HCT116 (cell line): ENCODE results near the gene PODNL1. TPM values are rescaled to one million over a fixed set of nuclear protein-coding genes. Genes with fewer than 3 reads are reported as not detected.

Experiments
- ATAC-seq: fragments of 200-7000 bp; cut with Tn5 transposase; 2 replicates; pipeline ENCODE4 v1.9.1; 2020; ENCODE audit warnings: mild to moderate bottlenecking, moderate library complexity
- BruUV-seq: library from RNA; stranded (reverse); fragments of 400-500 nt; replicated peaks from 2 replicates; lab custom pipeline; 2021; lab: Mats Ljungman, UMichigan
- CTCF ChIA-PET: fragments of 300-600 bp; sonication (Branson Sonifier 250); formaldehyde crosslinking; loops from one replicate; lab custom pipeline; 2021; ENCODE audit warnings: antibody characterized with exemption; lab: Charles Lee
- POLR2A ChIA-PET: fragments of 300-600, 350-600 bp; sonication (Branson Sonifier 250); formaldehyde crosslinking; loops from one replicate; lab custom pipeline; 2021; ENCODE audit warnings: antibody characterized with exemption; lab: Charles Lee
- RAD21 ChIA-PET, 2 experiments: fragments of 300-600 bp; sonication (Branson Sonifier 250); formaldehyde crosslinking; loops; one replicate each; lab custom pipeline; 2023; ENCODE audit warnings: low total read pairs in 2 of 2; ENCODE audit not compliant: uncharacterized antibody in 2 of 2, unreplicated experiment in 2 of 2, low non-redundant PET in 1 of 2; lab: Charles Lee
- DNase-seq: peaks from one replicate; pipeline ENCODE4 v3.0.0-alpha.2; 2010; ENCODE audit warnings: low read depth, low spot score
- H2AFZ ChIP-seq: fragments of 200-600 bp; shearing (Covaris generic), sonication (generic); 2 replicates; pipeline ENCODE4 v1.6.1; 2017; ENCODE audit warnings: low read depth, mixed run types, mixed read lengths, antibody characterized with exemption, low read length; ENCODE audit not compliant: poor library complexity, severe bottlenecking
- H3K27ac ChIP-seq: 2 replicates; pipeline ENCODE4 v1.5.1; 2012; ENCODE audit warnings: low read depth, low read length
- H3K27me3 ChIP-seq: fragments of 200-600 bp; sonication (generic); 2 replicates; pipeline ENCODE4 v1.6.1; 2016; ENCODE audit warnings: mixed run types, low read length, mixed read lengths; ENCODE audit not compliant: insufficient read depth
- H3K36me3 ChIP-seq, 2 experiments: fragments of 200-500 bp in 1 of 2; fragments of 200-600 bp in 1 of 2; sonication (Bioruptor generic) in 1 of 2; sonication (generic) in 1 of 2; 2 replicates each; pipeline versions ENCODE4 v1.5.1 to v1.6.1; 2014 to 2016; ENCODE audit warnings: low read length in 2 of 2, inconsistent platforms in 1 of 2, mixed read lengths in 1 of 2, mixed run types in 1 of 2; ENCODE audit not compliant: insufficient read depth in 2 of 2, control insufficient read depth in 1 of 2
- H3K4me1 ChIP-seq, 2 experiments: fragments of 200-600 bp in 1 of 2; sonication (generic) in 1 of 2; 2 replicates each; pipeline versions ENCODE4 v1.5.1 to v1.6.1; 2012 to 2017; ENCODE audit warnings: low read length in 2 of 2, inconsistent platforms in 1 of 2, mild to moderate bottlenecking in 1 of 2, mixed read lengths in 1 of 2, mixed run types in 1 of 2, moderate library complexity in 1 of 2; ENCODE audit not compliant: insufficient read depth in 2 of 2, control insufficient read depth in 1 of 2
- H3K4me2 ChIP-seq: fragments of 200-600 bp; sonication (generic); 2 replicates; pipeline ENCODE4 v1.6.1; 2017; ENCODE audit warnings: mixed run types, low read length, mixed read lengths
- H3K4me3 ChIP-seq, 2 experiments: fragments of 200-600 bp in 1 of 2; sonication (generic) in 1 of 2; replicated peaks in 1 of 2; 2 replicates each; pipeline ENCODE4 v1.5.1; 2011 to 2016; ENCODE audit warnings: low read length in 2 of 2, control low read depth in 1 of 2, low read depth in 1 of 2, mild to moderate bottlenecking in 1 of 2, mixed read lengths in 1 of 2, mixed run types in 1 of 2
- H3K79me2 ChIP-seq: fragments of 200-600 bp; sonication (generic); 2 replicates; pipeline ENCODE4 v1.6.1; 2017; ENCODE audit warnings: mild to moderate bottlenecking, mixed run types, low read length, moderate library complexity, mixed read lengths; ENCODE audit not compliant: insufficient read depth
- H3K9ac ChIP-seq: fragments of 200-600 bp; sonication (generic); 2 replicates; pipeline ENCODE4 v1.6.1; 2016; ENCODE audit warnings: low read length, mixed read lengths
- H3K9me2 ChIP-seq: fragments of 200-600 bp; sonication (generic), shearing (Covaris generic); 2 replicates; pipeline ENCODE4 v1.6.1; 2017; ENCODE audit warnings: mixed run types, mild to moderate bottlenecking, moderate library complexity; ENCODE audit not compliant: insufficient read depth
- H3K9me3 ChIP-seq, 2 experiments: fragments of 200-500 bp in 1 of 2; fragments of 200-600 bp in 1 of 2; sonication (Bioruptor generic) in 1 of 2; sonication (generic) in 1 of 2; 2 replicates each; pipeline ENCODE4 v1.6.1; 2014 to 2017; ENCODE audit warnings: low read length in 2 of 2, mixed read lengths in 2 of 2, inconsistent platforms in 1 of 2, low read depth in 1 of 2, mild to moderate bottlenecking in 1 of 2, mixed run types in 1 of 2, moderate library complexity in 1 of 2; ENCODE audit not compliant: control insufficient read depth in 1 of 2, insufficient read depth in 1 of 2
- H4K20me1 ChIP-seq: fragments of 200-600 bp; sonication (generic), shearing (Covaris generic); 2 replicates; pipeline ENCODE4 v1.6.1; 2017; ENCODE audit warnings: mixed run types, mild to moderate bottlenecking, moderate library complexity; ENCODE audit not compliant: insufficient read depth
- FOSL1 ChIP-seq: IDR thresholded peaks from 2 replicates; pipeline ENCODE4 v1.6.1; 2012; ENCODE audit warnings: low read depth
- POLR2A ChIP-seq: IDR thresholded peaks from 2 replicates; pipeline ENCODE4 v1.7.0; 2011; ENCODE audit warnings: borderline replicate concordance; ENCODE audit not compliant: insufficient read depth, insufficient read length; ENCODE audit errors: extremely low read depth
- POLR2AphosphoS5 ChIP-seq: IDR thresholded peaks from 2 replicates; pipeline ENCODE4 v1.6.1; 2011; ENCODE audit warnings: mild to moderate bottlenecking, low read depth, low read length, moderate library complexity
- RAD21 ChIP-seq: IDR thresholded peaks from 2 replicates; pipeline ENCODE4 v1.6.1; 2012; ENCODE audit warnings: low read depth, mild to moderate bottlenecking
- REST ChIP-seq: IDR thresholded peaks from 2 replicates; pipeline ENCODE4 v1.6.1; 2012; ENCODE audit warnings: low read depth
- intact Hi-C: fragments of 100-400 bp; cut with micrococcal nuclease; formaldehyde crosslinking; loops from 2 replicates; pipeline ENCODE4 v1.10.0; 2022
- total RNA-seq: library from RNA; stranded (reverse); gene quantifications from one replicate; pipeline ENCODE4 v1.2.1, GENCODE V29; 2021; ENCODE audit not compliant: unreplicated experiment
- TF ChIP-seq, protein P1 (sequence below), 3 experiments: fragments of 200-600 bp in 1 of 3; sonication (generic) in 1 of 3; IDR thresholded peaks in 2 of 3; conservative IDR thresholded peaks in 1 of 3; 2 replicates each; pipeline ENCODE4 v1.5.1; 2012 to 2017; ENCODE audit warnings: low read depth in 2 of 3, low read length in 2 of 3, antibody characterized with exemption in 1 of 3, borderline replicate concordance in 1 of 3, control low read depth in 1 of 3, mild to moderate bottlenecking in 1 of 3, mixed read lengths in 1 of 3, mixed run types in 1 of 3, moderate library complexity in 1 of 3; ENCODE audit not compliant: insufficient read depth in 1 of 3

PODNL1 gene
- total RNA-seq, 1 experiment from 2014 or later, result 0.71 TPM

DNA sequence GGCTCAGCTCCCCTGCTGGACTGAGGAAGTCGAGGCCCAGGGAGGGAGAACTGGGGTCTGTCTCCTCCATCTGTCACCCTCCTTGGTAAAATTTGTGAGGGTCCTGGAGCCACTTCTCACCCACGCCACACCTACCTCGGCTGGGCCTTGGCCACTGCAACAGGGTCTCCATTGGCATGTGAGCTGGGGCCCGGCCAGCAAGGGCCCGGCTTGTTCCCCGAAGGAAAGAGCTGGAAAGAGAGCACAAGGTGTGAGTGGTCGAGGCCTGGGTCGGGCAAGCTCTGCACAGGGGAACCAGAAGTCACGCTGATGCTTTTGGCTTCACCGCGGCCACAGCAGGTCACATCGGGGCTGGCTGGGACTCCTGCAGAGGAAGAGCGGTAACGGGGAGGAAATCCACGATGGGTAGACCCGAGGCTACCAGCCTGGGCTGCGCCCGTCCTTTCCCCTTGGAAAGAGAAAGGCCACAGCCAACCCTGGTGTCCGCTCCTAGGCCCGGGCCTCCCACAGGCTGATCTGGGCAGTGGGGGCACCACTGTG is 52.3 kb downstream of the PODNL1 start:
- Histone ChIP-seq H3K4me2 (no peak overlapping the region), H3K4me1 (peaks cover 16 to 27% of the 10 kb centered on the region in 2 experiments), H3K79me2 (no peaks in the 10 kb centered on the region), H3K36me3 (no peaks in the 10 kb centered on the region), H3K4me3 (no peak overlapping the region), H2AFZ (no peak overlapping the region), H3K27me3 (no peaks in the 10 kb centered on the region), H4K20me1 (no peaks in the 10 kb centered on the region), H3K9ac (no peak overlapping the region), H3K9me2 (no peaks in the 10 kb centered on the region), H3K27ac (no peak overlapping the region), H3K9me3 (no peaks in the 10 kb centered on the region)
- no TSS peak for BruUV-seq
- RAD21 ChIA-PET, result no interaction called here
- intact Hi-C loops, result no loop called here
- POLR2A ChIA-PET, result interaction anchor here (1.0 kb wide), 1 partner anchor 13 kb away, joined by 6 read pairs; no protein-coding TSS in a partner anchor
- CTCF ChIA-PET, result no interaction called here
- DNase-seq, result no peak
- TF ChIP-seq REST (no peak), POLR2A (no peak), FOSL1 (no peak), RAD21 (no peak), POLR2AphosphoS5 (no peak)
- TF ChIP-seq, protein P1, sequence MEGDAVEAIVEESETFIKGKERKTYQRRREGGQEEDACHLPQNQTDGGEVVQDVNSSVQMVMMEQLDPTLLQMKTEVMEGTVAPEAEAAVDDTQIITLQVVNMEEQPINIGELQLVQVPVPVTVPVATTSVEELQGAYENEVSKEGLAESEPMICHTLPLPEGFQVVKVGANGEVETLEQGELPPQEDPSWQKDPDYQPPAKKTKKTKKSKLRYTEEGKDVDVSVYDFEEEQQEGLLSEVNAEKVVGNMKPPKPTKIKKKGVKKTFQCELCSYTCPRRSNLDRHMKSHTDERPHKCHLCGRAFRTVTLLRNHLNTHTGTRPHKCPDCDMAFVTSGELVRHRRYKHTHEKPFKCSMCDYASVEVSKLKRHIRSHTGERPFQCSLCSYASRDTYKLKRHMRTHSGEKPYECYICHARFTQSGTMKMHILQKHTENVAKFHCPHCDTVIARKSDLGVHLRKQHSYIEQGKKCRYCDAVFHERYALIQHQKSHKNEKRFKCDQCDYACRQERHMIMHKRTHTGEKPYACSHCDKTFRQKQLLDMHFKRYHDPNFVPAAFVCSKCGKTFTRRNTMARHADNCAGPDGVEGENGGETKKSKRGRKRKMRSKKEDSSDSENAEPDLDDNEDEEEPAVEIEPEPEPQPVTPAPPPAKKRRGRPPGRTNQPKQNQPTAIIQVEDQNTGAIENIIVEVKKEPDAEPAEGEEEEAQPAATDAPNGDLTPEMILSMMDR (IDR thresholded peaks at IDR 0.05 in 2 of 3, conservative IDR thresholded peaks at IDR 0.05 in 1 of 3; ENCODE audit: borderline replicate concordance in 1 of 3, insufficient read depth in 1 of 3, low read depth in 2 of 3, low read length in 2 of 3), result no peak
- ATAC-seq, result no peak
